GM12878 (cell line): ENCODE results near the gene RNF121. TPM values are rescaled to one million over a fixed set of nuclear protein-coding genes. Genes with fewer than 3 reads are reported as not detected.

Experiments
- ATAC-seq: fragments of 200-7000 bp; cut with Tn5 transposase; 3 replicates; pipeline ENCODE4 v1.9.1; 2020; ENCODE audit warnings: mild to moderate bottlenecking, moderate library complexity
- BruUV-seq: library from RNA; stranded (reverse); fragments of 400-500 nt; replicated peaks from 2 replicates; lab custom pipeline; 2021; lab: Mats Ljungman, UMichigan
- CTCF ChIA-PET: fragments of 300-600 bp; sonication (Branson Sonifier 250); formaldehyde crosslinking; extraction: SDS; loops from one replicate; lab custom pipeline; 2021; ENCODE audit warnings: inconsistent platforms; lab: Yijun Ruan, JAX
- POLR2A ChIA-PET: fragments of 350-600 bp; formaldehyde crosslinking; extraction: SDS; loops from one replicate; lab custom pipeline; 2021; ENCODE audit warnings: inconsistent platforms; lab: Charles Lee
- RAD21 ChIA-PET: fragments of 300-600 bp; sonication (Branson Sonifier 250); formaldehyde crosslinking; loops from one replicate; lab custom pipeline; 2023; ENCODE audit warnings: antibody characterized with exemption; ENCODE audit not compliant: unreplicated experiment; lab: Charles Lee
- SMC1A ChIA-PET: fragments of 300-600 bp; sonication (Branson Sonifier 250); formaldehyde crosslinking; loops from one replicate; lab custom pipeline; 2023; ENCODE audit not compliant: unreplicated experiment, uncharacterized antibody; lab: Charles Lee
- DNase-seq: peaks from one replicate; pipeline ENCODE4 v3.0.0-alpha.2; 2011; ENCODE audit warnings: low read depth, low spot score
- FAIRE-seq: peaks from 3 replicates; lab custom pipeline; 2011; peaks lifted over from hg19 to GRCh38; lab: Jason Lieb, UNC
- H2AFZ ChIP-seq: 2 replicates; pipeline ENCODE4 v1.6.0; 2011; ENCODE audit warnings: low read depth, low read length, control low read depth; ENCODE audit not compliant: control insufficient read depth
- H3K27ac ChIP-seq: 2 replicates; pipeline ENCODE4 v1.5.1; 2011; ENCODE audit warnings: control low read depth; ENCODE audit not compliant: control insufficient read depth, insufficient read depth
- H3K27me3 ChIP-seq, 2 experiments: replicated peaks in 1 of 2; 2 replicates each; pipeline versions ENCODE4 v1.6.0 to v1.6.1; 2011; ENCODE audit warnings: low read length in 1 of 2; ENCODE audit not compliant: control insufficient read depth in 2 of 2, insufficient read depth in 2 of 2
- H3K36me3 ChIP-seq, 2 experiments: 2 replicates each; pipeline ENCODE4 v1.5.1; 2011; ENCODE audit warnings: low read length in 1 of 2; ENCODE audit not compliant: control insufficient read depth in 2 of 2, insufficient read depth in 2 of 2
- H3K4me1 ChIP-seq: 2 replicates; pipeline ENCODE4 v1.6.1; 2011; ENCODE audit warnings: mild to moderate bottlenecking, low read length, moderate library complexity, mixed read lengths; ENCODE audit not compliant: control insufficient read depth, insufficient read depth
- H3K4me2 ChIP-seq: 2 replicates; pipeline ENCODE4 v1.6.0; 2011; ENCODE audit warnings: control low read depth; ENCODE audit not compliant: control insufficient read depth, insufficient read depth
- H3K4me3 ChIP-seq: fragments of 200-600 bp; sonication (generic); 2 replicates; pipeline ENCODE4 v1.5.1; 2016
- H3K79me2 ChIP-seq: 2 replicates; pipeline ENCODE4 v1.6.0; 2011; ENCODE audit warnings: low read length; ENCODE audit not compliant: control insufficient read depth, insufficient read depth
- H3K9ac ChIP-seq: 2 replicates; pipeline ENCODE4 v1.8.0; 2011; ENCODE audit warnings: low read length, control low read depth, mixed read lengths; ENCODE audit not compliant: control insufficient read depth, insufficient read depth
- H3K9me3 ChIP-seq: replicated peaks from 3 replicates; pipeline ENCODE4 v1.5.1; 2011; ENCODE audit warnings: mild to moderate bottlenecking, low read length; ENCODE audit not compliant: control insufficient read depth, insufficient read depth
- H4K20me1 ChIP-seq: 2 replicates; pipeline ENCODE4 v1.6.0; 2011; ENCODE audit not compliant: control insufficient read depth, insufficient read depth
- EP300 ChIP-seq, 2 experiments: fragments of 150-350 bp in 1 of 2; IDR thresholded peaks; 2 replicates each; pipeline ENCODE4 v1.6.1; 2011 to 2012; ENCODE audit warnings: low read depth in 2 of 2, low read length in 2 of 2, borderline replicate concordance in 1 of 2, improper control_type of control experiment in 1 of 2, inconsistent platforms in 1 of 2; ENCODE audit not compliant: control insufficient read depth in 1 of 2
- PBX3 ChIP-seq: IDR thresholded peaks from 2 replicates; pipeline ENCODE4 v1.6.1; 2011; ENCODE audit warnings: mild to moderate bottlenecking, low read depth, low read length, moderate library complexity; ENCODE audit not compliant: insufficient replicate concordance
- POLR2A ChIP-seq: IDR thresholded peaks from 2 replicates; pipeline ENCODE4 v1.6.1; 2011; ENCODE audit warnings: low read depth, mild to moderate bottlenecking, low read length
- SUZ12 ChIP-seq: fragments of 200-600 bp; sonication (generic); IDR thresholded peaks from one replicate; pipeline ENCODE4 v1.6.1; 2018; ENCODE audit warnings: antibody characterized with exemption, mild to moderate bottlenecking; ENCODE audit not compliant: unreplicated experiment
- TCF12 ChIP-seq: IDR thresholded peaks from 2 replicates; pipeline ENCODE4 v1.6.1; 2011; ENCODE audit warnings: low read depth, mild to moderate bottlenecking, low read length
- ZBTB33 ChIP-seq: fragments of 450-650 bp; IDR thresholded peaks from 2 replicates; pipeline ENCODE4 v1.6.1; 2017; ENCODE audit warnings: mild to moderate bottlenecking
- WGBS: methylation state at CpG from one replicate; pipeline ENCODE4 v1.1.6; 2016; ENCODE audit warnings: low lambda C conversion rate; ENCODE audit not compliant: insufficient replicate concordance, insufficient coverage; ENCODE audit errors: missing lambda C conversion rate; 5-methylcytosine and 5-hydroxymethylcytosine counted together
- in situ Hi-C: fragments of 300-500 bp; cut with MboI; formaldehyde crosslinking; loops from 9 replicates; pipeline ENCODE4 v1.14.3; 2018; ENCODE audit warnings: mixed read lengths
- intact Hi-C: fragments of 100-400 bp; cut with micrococcal nuclease; formaldehyde crosslinking; loops from one replicate; pipeline ENCODE4 v1.14.2; 2022; ENCODE audit not compliant: unreplicated experiment
- polyA plus RNA-seq, 11 experiments: library from polyadenylated mRNA; depleted of rRNA in 4 of 11; unstranded in 6 of 11; stranded (reverse) in 5 of 11; fragments of >200 nt; fragmentation: Nextera tagmentation in 4 of 11; fragmentation: Illumina TruSeq in 1 of 11; extraction: Ambion mirVana in 4 of 11; extraction: Trizol in 1 of 11; gene quantifications; 1 replicate in 1 of 11; 2 replicates in 10 of 11; pipeline versions ENCODE4 v1.2.1 to v1.2.3, GENCODE V29; 2011 to 2016; ENCODE audit warnings: inconsistent platforms in 2 of 11, missing spikeins in 2 of 11, low read depth in 1 of 11
- total RNA-seq, 4 experiments: library from RNA; depleted of rRNA in 3 of 4; stranded (reverse); fragments of >200 nt in 3 of 4; fragmentation: Illumina TruSeq in 1 of 4; extraction: Trizol in 1 of 4; gene quantifications; 2 replicates each; pipeline versions ENCODE4 v1.2.1 to v1.2.3, GENCODE V29; 2013 to 2021
- TF ChIP-seq, protein P1 (sequence below): IDR thresholded peaks from 2 replicates; pipeline ENCODE4 v1.6.1; 2012; ENCODE audit warnings: low read length, inconsistent platforms

The RNF121 gene
- total and polyA plus RNA-seq, 10 of the 15 experiments (the other 5 are each of a cell fraction or from before 2014, with no cell fraction given), result 8.6 to 73.7 (median 32.7) TPM

- no peak for TF ChIP-seq ZBTB33
- TF ChIP-seq PBX3, result no peak
- TF ChIP-seq, protein P1, sequence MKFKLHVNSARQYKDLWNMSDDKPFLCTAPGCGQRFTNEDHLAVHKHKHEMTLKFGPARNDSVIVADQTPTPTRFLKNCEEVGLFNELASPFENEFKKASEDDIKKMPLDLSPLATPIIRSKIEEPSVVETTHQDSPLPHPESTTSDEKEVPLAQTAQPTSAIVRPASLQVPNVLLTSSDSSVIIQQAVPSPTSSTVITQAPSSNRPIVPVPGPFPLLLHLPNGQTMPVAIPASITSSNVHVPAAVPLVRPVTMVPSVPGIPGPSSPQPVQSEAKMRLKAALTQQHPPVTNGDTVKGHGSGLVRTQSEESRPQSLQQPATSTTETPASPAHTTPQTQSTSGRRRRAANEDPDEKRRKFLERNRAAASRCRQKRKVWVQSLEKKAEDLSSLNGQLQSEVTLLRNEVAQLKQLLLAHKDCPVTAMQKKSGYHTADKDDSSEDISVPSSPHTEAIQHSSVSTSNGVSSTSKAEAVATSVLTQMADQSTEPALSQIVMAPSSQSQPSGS, result no peak
- TF ChIP-seq TCF12, result no peak
These were observed 20.2 kb downstream of the RNF121 start (continued) for GRCh38 chr11:71949034-71949433.

DNA sequence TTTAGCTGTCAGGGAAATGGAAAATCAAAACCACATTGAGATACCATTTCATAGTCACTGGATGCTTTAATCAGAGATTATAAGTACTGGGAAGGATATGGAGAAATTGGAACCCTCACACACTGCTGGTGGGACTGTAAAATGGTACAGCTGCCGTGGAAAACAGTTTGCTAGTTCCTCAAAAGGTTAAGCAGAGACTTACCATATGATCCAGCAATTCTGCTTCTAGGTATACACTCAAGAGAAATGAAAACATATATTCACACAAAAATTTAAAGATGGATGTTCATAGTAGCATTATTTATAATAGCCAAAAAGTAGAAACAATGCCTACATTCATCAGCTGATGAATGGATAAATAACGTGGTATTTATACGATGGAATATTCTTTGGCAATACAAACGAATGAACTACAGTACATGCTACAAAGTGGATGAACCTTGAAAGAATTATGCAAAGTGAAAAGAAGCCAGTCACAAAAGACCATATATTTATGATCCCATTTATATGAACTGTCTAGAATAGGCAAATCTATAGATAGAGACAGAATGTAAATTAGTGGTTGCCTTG is 23.0 kb downstream of the RNF121 start:
- no peak for DNase-seq
- no TSS peak for BruUV-seq
- no peak for FAIRE-seq
- in situ Hi-C loops, result no loop called here
- no peaks in the 10 kb centered on the region for H4K20me1 ChIP-seq
- ChIA-PET POLR2A (interaction anchor here (0.6 kb wide), 1 partner anchor 31 kb away, joined by 5 read pairs; no protein-coding TSS in a partner anchor), RAD21 (interaction anchor here (0.7 kb wide), 1 partner anchor 153 kb away, joined by 3 read pairs; no protein-coding TSS in a partner anchor)
- no peak for TF ChIP-seq POLR2A
- no peak for TF ChIP-seq SUZ12
- no peak for TF ChIP-seq EP300 (IDR thresholded peaks at IDR 0.05; ENCODE audit: borderline replicate concordance in 1 of 2, control insufficient read depth in 1 of 2, low read depth in 2 of 2, low read length in 2 of 2)
- TF ChIP-seq, all 136 proteins: peak for 0
- Histone ChIP-seq H3K4me2 (no peak overlapping the region), H3K79me2 (peaks cover 66% of the 10 kb centered on the region), H3K4me3 (no peak overlapping the region), H3K9ac (no peak overlapping the region), H3K27me3 (no peaks in the 10 kb centered on the region), H3K27ac (no peak overlapping the region), H3K4me1 (no peaks in the 10 kb centered on the region; the same call in 1 of the 2 replicates), H3K36me3 (peaks cover 0 to 2% of the 10 kb centered on the region in 2 experiments; a peak in 3 of 4 replicates), H3K9me3 (no peaks in the 10 kb centered on the region), H2AFZ (no peak overlapping the region)
- ChIA-PET CTCF (interaction anchor here (0.6 to 0.7 kb wide), 2 partner anchors 74 to 479 kb away, joined by 3 to 5 read pairs; no protein-coding TSS in a partner anchor), SMC1A (interaction anchor here (1.2 kb wide), 1 partner anchor 23 kb away, joined by 4 read pairs; the partner anchor contains the start of genes RNF121 and XNDC1N)
- 61% methylated on average over 4 of the region's 4 CpGs for WGBS
- ATAC-seq, result no peak
- intact Hi-C loops, result no loop called here
